Myocyte (in vitro differentiated cells): ENCODE data around the gene UCKL1. TPM values are rescaled to one million over a fixed set of nuclear protein-coding genes. Genes with fewer than 3 reads are reported as not detected.

Source experiments
- DNase-seq: peaks from one replicate; pipeline ENCODE4 v3.0.0-alpha.2; 2012; ENCODE audit warnings: low read depth
- microRNA counts: library from miRNA; unstranded; fragments of <30 nt; microRNA quantifications from one replicate; lab custom pipeline; 2016
- microRNA-seq: library from miRNA; unstranded; fragments of <30 nt; microRNA quantifications from one replicate; pipeline ENCODE4, GENCODE V29; 2016
- total RNA-seq: library from RNA; depleted of rRNA; stranded (reverse); fragments of >200 nt; gene quantifications from 2 replicates; pipeline ENCODE4 v1.2.3, GENCODE V29; 2014

UCKL1 gene
- total RNA-seq, 1 donor from 2014 or later, result 22.3 TPM

DNA sequence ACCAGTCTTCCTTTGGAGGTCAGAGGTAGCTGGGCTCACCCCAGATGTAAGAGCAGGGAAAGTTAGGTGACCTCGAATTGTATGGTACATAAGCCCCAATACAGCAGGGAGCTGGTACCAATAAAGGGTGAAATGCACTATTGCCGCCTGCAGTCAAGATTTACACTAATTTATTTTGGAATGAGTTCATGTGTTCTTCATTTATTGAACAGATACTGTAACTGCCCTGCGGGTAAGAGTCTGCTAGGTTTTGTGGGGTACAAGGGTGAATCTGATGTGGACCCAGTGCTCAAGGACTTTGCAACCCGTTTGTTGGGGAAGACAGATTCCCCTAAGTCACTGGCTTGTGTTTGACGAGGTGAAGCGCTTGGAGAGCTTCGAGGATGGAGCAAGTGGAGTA lies 63.8 kb downstream of the UCKL1 start:
- no peak for DNase-seq

DNA sequence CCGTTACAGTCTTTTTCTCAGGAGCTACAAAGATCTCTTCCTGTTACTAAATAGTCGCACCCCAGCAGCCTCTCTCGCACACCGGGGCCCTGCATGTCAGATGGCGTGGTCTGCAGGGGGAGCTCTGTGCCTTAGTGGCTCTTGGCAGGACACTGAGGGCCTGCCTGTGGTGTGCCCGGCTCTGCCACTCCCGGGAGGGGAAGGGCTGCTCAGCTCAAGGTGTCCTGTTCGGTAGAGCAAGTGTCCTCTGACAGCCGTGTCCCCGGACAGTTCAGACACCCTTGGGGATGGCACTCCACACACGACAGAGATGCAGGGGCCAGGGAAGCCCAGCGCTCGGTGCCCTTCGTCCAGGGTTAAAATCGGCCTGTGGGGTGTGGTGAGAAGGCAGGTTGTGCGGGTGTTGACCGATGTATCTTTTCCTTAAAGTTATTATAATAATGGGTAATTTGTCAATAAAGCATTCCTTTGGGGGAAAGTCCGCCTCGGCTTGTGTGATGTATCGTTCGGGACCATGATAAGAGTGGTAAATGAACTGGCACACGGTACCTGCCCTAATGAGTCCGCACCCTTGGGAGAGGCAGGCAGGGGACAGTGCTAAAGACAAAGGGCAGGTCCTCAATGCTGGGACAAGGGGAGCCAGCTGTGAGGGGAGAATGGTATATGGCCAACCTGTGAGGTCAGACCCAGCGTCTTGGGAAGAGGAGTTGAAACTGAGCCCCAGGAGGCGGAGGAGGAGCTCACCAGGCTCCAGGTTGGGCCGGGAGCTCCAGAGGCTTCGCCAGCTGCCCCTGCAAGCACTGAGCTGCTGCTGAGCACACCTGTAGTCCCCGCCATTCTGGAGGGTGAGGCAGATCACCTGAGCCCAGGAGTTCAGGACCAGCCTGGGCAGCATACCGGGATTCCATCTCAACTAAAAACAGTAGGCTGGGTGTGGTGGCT lies 64.9 kb downstream of the UCKL1 start:
- no peak for DNase-seq

DNA sequence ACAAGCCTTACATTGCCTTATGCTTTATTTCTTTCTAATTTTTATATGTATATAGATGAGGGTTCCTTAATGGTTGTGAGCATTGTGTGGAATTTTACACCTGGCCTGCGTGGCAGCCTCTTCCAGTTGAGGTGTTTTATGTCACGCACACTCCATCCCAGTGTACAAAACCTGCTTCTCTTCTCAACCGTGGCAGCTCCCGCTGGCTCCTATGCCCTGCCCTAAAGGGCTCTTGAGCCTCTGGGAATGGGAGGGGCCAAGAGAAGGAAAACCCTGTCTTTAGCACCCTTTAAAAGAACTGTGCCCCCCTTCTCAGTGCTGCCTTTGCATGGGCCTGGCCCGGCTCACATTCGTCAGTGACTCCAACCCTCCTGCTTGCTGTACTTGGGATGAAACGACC lies 65.6 kb downstream of the UCKL1 start:
- no peak for DNase-seq

DNA sequence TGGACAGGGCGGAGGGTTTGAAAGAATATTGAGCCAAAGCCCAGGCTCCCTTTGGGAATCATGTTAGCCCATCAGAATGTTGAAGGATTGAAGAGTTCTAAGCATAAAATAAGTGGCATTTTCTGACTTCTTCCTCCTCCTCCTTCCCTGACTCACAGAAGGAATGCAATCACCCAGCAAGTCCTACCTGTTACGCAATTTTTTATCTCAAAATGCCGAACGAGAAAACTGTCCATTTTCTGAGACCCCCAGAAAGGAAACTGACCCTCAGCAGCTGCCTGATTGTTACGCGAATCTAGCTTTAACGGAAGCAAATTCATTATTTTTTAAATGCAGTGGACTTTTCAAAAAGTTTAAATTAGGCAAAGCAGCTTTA lies 66.0 kb downstream of the UCKL1 start:
- no peak for DNase-seq

MicroRNAs encoded within 50 kb of the gene (microRNA counts, 767-probe panel; counts per million panel counts)
- not detected for microRNA hsa-miR-1914-5p (lab: Ali Mortazavi, UCI)
- microRNA hsa-miR-647 (lab: Ali Mortazavi, UCI), result not detected
- not detected for microRNA hsa-miR-941 (lab: Ali Mortazavi, UCI)

Small RNA genes within 50 kb of the gene (microRNA-seq; reads per million reads assigned to microRNA genes)
- gene MIR1914 (0.97 reads per million), gene MIR647 (not detected), gene MIR941-1 (not detected), gene MIR941-2 (not detected), gene MIR941-3 (not detected), gene MIR941-4 (not detected), gene MIR941-5 (not detected)

Other genes with a start within 250 kb of the UCKL1 start
- 47.1 and 63.1 TPM in 2 replicates for gene ARFRP1, start 248.4 kb downstream of the UCKL1 start, total RNA-seq
- gene ZGPAT, start 248.4 kb downstream of the UCKL1 start, total RNA-seq, result 21.4 and 33.2 TPM in 2 replicates
- gene LIME1, start 219.8 kb downstream of the UCKL1 start, total RNA-seq, result 9.4 and 13.6 TPM in 2 replicates
- gene SLC2A4RG, start 216.6 kb downstream of the UCKL1 start, total RNA-seq, result 96.8 and 104 TPM in 2 replicates
- 19.6 and 20.9 TPM in 2 replicates for gene ZBTB46, start 125.2 kb downstream of the UCKL1 start, total RNA-seq
- not detected in 2 replicates for gene ABHD16B, start 94.9 kb downstream of the UCKL1 start, total RNA-seq
- 94.4 and 99.0 TPM in 2 replicates for gene TPD52L2, start 91.1 kb downstream of the UCKL1 start, total RNA-seq
- gene DNAJC5, start 61.3 kb downstream of the UCKL1 start, total RNA-seq, result 49.3 and 60.7 TPM in 2 replicates
- 17.8 and 23.2 TPM in 2 replicates for gene ZNF512B, start 13.5 kb upstream of the UCKL1 start, total RNA-seq
- gene SAMD10, start 23.2 kb upstream of the UCKL1 start, total RNA-seq, result 1.1 and 9.2 TPM in 2 replicates
- 42.4 and 49.4 TPM in 2 replicates for gene PRPF6, start 24.7 kb upstream of the UCKL1 start, total RNA-seq
- 0.45 and 0.47 TPM in 2 replicates for gene C20orf204, start 79.8 kb upstream of the UCKL1 start, total RNA-seq
- not detected in 2 replicates for gene SOX18, start 93.2 kb upstream of the UCKL1 start, total RNA-seq
- gene TCEA2, start 106.8 kb upstream of the UCKL1 start, total RNA-seq, result 18.9 and 21.6 TPM in 2 replicates
- gene RGS19, start 123.1 kb upstream of the UCKL1 start, total RNA-seq, result 10.7 and 16.4 TPM in 2 replicates
- 1.0 and 1.1 TPM in 2 replicates for gene OPRL1, start 123.7 kb upstream of the UCKL1 start, total RNA-seq
- gene LKAAEAR1, start 128.0 kb upstream of the UCKL1 start, total RNA-seq, result 0.24 TPM in 1 of 2 replicates, not detected in the other
- gene NPBWR2, start 151.1 kb upstream of the UCKL1 start, total RNA-seq, result not detected in 2 replicates
- not detected in 2 replicates for gene MYT1, start 208.0 kb upstream of the UCKL1 start, total RNA-seq